T-helper 22 cell (primary cell): ENCODE measurements around the gene FUT8.
"Not testable (repeated sequence)": the region's sequence is repeated elsewhere in the genome, so short reads cannot be mapped to it uniquely, and the experiment has no call there.

ENCODE experiments used
- DNase-seq: peaks from one replicate; pipeline ENCODE4 v3.0.0-alpha.2; 2020; ENCODE audit warnings: low read depth

FUT8 gene

GRCh38 chr14:65453807-65454480, 41.4 kb downstream of the FUT8 start:
- no peak for DNase-seq

GRCh38 chr14:65456247-65456646, 43.7 kb downstream of the FUT8 start:
- no peak for DNase-seq

- DNase-seq, result no peak
These were observed 49.2 kb downstream of the FUT8 start for GRCh38 chr14:65461730-65462129.

GRCh38 chr14:65462411-65462810, 49.9 kb downstream of the FUT8 start:
- no peak for DNase-seq

GRCh38 chr14:65465584-65465983, 53.1 kb downstream of the FUT8 start:
- no peak for DNase-seq

GRCh38 chr14:65467926-65468325, 55.4 kb downstream of the FUT8 start:
- not testable (repeated sequence) for DNase-seq

GRCh38 chr14:65469903-65470302, 57.4 kb downstream of the FUT8 start:
- DNase-seq, result no peak

- DNase-seq, result no peak
These were observed 57.9 kb downstream of the FUT8 start for GRCh38 chr14:65470404-65470880.

- DNase-seq, result no peak
These were observed 58.7 kb downstream of the FUT8 start for GRCh38 chr14:65471038-65471878.

GRCh38 chr14:65472189-65472588, 59.7 kb downstream of the FUT8 start:
- DNase-seq, result no peak

GRCh38 chr14:65476273-65476941, 63.9 kb downstream of the FUT8 start:
- DNase-seq, result no peak

- no peak for DNase-seq
These were observed 64.4 kb downstream of the FUT8 start for GRCh38 chr14:65476942-65477318.

- DNase-seq, result no peak
These were observed 65.5 kb downstream of the FUT8 start for GRCh38 chr14:65478017-65478416.

- no peak for DNase-seq
These were observed 66.1 kb downstream of the FUT8 start for GRCh38 chr14:65478596-65478995.

GRCh38 chr14:65479386-65479785, 66.9 kb downstream of the FUT8 start:
- no peak for DNase-seq

GRCh38 chr14:65482757-65483438, 70.4 kb downstream of the FUT8 start:
- DNase-seq, result no peak

GRCh38 chr14:65483647-65484046, 71.1 kb downstream of the FUT8 start:
- no peak for DNase-seq

- no peak for DNase-seq
These were observed 73.0 kb downstream of the FUT8 start for GRCh38 chr14:65485516-65485915.

- DNase-seq, result no peak
These were observed 74.3 kb downstream of the FUT8 start for GRCh38 chr14:65486863-65487262.

- DNase-seq, result no peak
These were observed 75.4 kb downstream of the FUT8 start for GRCh38 chr14:65487783-65488494.

GRCh38 chr14:65491274-65491673, 78.7 kb downstream of the FUT8 start:
- no peak for DNase-seq

GRCh38 chr14:65492266-65492665, 79.7 kb downstream of the FUT8 start:
- DNase-seq, result no peak
